ENCODE data around the gene UBA52.

The UBA52 gene

DNA sequence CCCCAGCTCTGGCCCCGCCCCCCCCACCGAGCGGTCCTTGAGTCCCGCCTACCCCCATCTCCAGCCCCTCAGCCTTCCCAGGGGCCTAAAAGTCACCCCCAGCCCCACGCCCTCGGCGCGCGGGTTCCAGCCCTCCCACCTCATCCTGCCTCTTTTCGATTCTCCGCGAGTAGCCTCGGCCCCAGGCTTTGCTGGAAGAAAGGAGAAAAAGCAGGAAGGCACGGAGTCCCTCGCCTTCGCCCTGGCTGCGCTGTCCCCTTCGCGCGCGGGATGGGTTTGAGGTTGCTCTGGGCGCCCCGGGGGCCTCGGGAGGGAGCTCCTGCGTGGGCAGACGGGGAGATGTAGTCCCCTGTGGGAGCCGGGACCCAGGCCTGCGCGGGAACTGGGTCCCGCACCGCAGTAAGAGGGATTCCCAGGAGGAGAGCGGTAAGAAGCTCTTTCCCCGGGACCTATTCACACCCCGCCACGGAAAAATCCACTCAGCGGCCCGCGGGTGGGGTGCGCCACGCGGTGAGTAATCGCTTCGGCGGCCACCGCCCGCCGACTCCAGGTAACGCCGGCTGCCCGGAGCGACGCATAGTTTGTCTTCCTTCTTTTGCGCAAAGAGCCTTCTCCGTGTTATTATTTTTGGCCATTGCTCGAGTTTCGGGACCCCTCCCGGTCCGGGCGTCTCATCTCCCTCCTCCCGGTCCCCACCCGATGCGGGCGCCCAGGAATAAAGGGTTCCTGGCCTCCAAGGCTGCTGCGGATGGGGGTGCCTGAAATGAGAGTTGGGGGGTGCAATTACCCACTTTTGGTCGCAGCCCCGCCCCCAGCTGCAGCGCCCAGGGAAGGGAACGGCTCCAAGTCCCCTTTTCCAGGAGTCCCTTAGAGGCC is 35.8 kb downstream of the UBA52 start:
- H4K8ac ChIP-seq (ENCODE audit: low read depth, low read length): no peak overlapping the region
- H3K4me1 ChIP-seq (ENCODE audit: control insufficient read depth, low read depth, low read length): peaks cover 9% of the 10 kb centered on the region
- WGBS (ENCODE audit: extremely low coverage, insufficient coverage, low lambda C conversion rate): no CpG with 5 or more reads among the region's 68 CpGs
- no peak overlapping the region for H2AK5ac ChIP-seq (ENCODE audit: low read length)
- H3K4ac ChIP-seq (ENCODE audit: low read depth, low read length): no peak overlapping the region
- no peak overlapping the region for H3K4me3 ChIP-seq (ENCODE audit: low read length)
- DNase-seq: no peak
- H3K27me3 ChIP-seq (ENCODE audit: insufficient read depth, low read length, poor library complexity): peaks cover 49% of the 10 kb centered on the region
- H2BK120ac ChIP-seq (ENCODE audit: low read depth, low read length): no peak overlapping the region
- no peaks in the 10 kb centered on the region for H3K79me1 ChIP-seq (ENCODE audit: low read length)
- no peak overlapping the region for H3K18ac ChIP-seq (ENCODE audit: low read length)
- no peak overlapping the region for H4K5ac ChIP-seq (ENCODE audit: low read length)
- H2BK15ac ChIP-seq (replicated peaks; ENCODE audit: low read depth): no peak overlapping the region
- H3K27ac ChIP-seq (ENCODE audit: low read depth, low read length): no peak overlapping the region
- no peaks in the 10 kb centered on the region for H3K36me3 ChIP-seq (ENCODE audit: control insufficient read depth, insufficient read depth, low read length)
- peak overlapping the region; percentile 80 for H3K56ac ChIP-seq (ENCODE audit: low read length)
- no peaks in the 10 kb centered on the region for H3K79me2 ChIP-seq (ENCODE audit: control insufficient read depth, insufficient read depth, low read length)
- no peak overlapping the region for H3K23ac ChIP-seq (ENCODE audit: low read length)
- peak overlapping the region; percentile 54 for H3K9ac ChIP-seq (ENCODE audit: low read length)
- no peak overlapping the region for H2BK5ac ChIP-seq (ENCODE audit: low read length)
- H3K4me2 ChIP-seq (ENCODE audit: low read length): peak overlapping the region; percentile 44

DNA sequence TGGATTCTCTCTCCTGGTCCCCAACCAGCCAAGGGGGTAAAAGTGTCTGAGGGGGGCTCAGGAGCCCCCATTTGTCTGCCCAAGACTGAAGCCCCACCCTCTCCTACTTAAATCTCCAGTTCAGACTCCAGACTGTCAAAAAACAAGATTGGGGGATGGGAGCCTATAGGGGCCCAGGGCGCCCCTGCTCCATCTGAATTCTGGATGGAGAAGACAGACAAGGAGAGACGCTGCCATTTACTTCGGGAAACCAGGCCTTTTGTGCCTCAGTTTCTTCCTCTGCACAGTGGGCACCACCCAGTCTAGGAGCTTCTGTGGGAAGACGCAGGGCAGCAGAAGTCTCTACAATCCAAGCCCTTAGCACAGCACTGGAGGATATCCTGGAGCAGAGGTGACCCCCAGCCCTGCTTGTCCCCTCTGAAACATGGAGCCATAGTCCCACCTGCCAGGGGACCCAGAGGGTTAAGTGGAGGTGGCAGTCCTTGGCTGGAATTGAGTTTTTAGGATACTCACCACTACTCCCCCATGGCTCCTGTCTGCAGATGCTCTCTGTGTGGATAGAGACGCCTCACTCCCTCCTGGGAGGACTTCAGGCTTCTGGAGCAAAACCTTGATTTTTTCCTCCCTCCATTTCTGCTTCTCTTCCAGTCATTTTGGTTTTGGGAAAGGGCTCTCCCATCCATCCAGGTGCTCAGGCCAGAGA is 36.6 kb downstream of the UBA52 start:
- Histone ChIP-seq H3K18ac (ENCODE audit: low read length) (no peak overlapping the region), H3K9ac (ENCODE audit: low read length) (no peak overlapping the region), H3K4me2 (ENCODE audit: low read length) (no peak overlapping the region), H3K56ac (ENCODE audit: low read length) (no peak overlapping the region), H3K27ac (ENCODE audit: low read depth, low read length) (no peak overlapping the region), H3K36me3 (ENCODE audit: control insufficient read depth, insufficient read depth, low read length) (no peaks in the 10 kb centered on the region), H3K79me2 (ENCODE audit: control insufficient read depth, insufficient read depth, low read length) (no peaks in the 10 kb centered on the region), H4K8ac (ENCODE audit: low read depth, low read length) (no peak overlapping the region), H2AK5ac (ENCODE audit: low read length) (peak overlapping the region; percentile 65), H3K4ac (ENCODE audit: low read depth, low read length) (no peak overlapping the region), H3K27me3 (ENCODE audit: insufficient read depth, low read length, poor library complexity) (peaks cover 57% of the 10 kb centered on the region), H3K79me1 (ENCODE audit: low read length) (no peaks in the 10 kb centered on the region), H2BK120ac (ENCODE audit: low read depth, low read length) (no peak overlapping the region), H3K23ac (ENCODE audit: low read length) (peak overlapping the region; percentile 66), H2BK5ac (ENCODE audit: low read length) (no peak overlapping the region), H3K4me1 (ENCODE audit: control insufficient read depth, low read depth, low read length) (peaks cover 9% of the 10 kb centered on the region), H4K5ac (ENCODE audit: low read length) (no peak overlapping the region), H2BK15ac (replicated peaks; ENCODE audit: low read depth) (no peak overlapping the region), H3K4me3 (ENCODE audit: low read length) (no peak overlapping the region)
- WGBS (ENCODE audit: extremely low coverage, insufficient coverage, low lambda C conversion rate): no CpG with 5 or more reads among the region's 5 CpGs
- no peak for DNase-seq

GRCh38 chr19:18608805-18609716 is 37.4 kb downstream of the UBA52 start:
- no peak for DNase-seq
- Histone ChIP-seq H3K27ac (ENCODE audit: low read depth, low read length) (no peak overlapping the region), H3K36me3 (ENCODE audit: control insufficient read depth, insufficient read depth, low read length) (no peaks in the 10 kb centered on the region), H3K18ac (ENCODE audit: low read length) (no peak overlapping the region), H4K5ac (ENCODE audit: low read length) (no peak overlapping the region), H3K27me3 (ENCODE audit: insufficient read depth, low read length, poor library complexity) (peaks cover 59% of the 10 kb centered on the region), H4K8ac (ENCODE audit: low read depth, low read length) (no peak overlapping the region), H3K23ac (ENCODE audit: low read length) (no peak overlapping the region), H2BK15ac (replicated peaks; ENCODE audit: low read depth) (no peak overlapping the region), H3K79me1 (ENCODE audit: low read length) (no peaks in the 10 kb centered on the region), H2BK120ac (ENCODE audit: low read depth, low read length) (no peak overlapping the region), H3K79me2 (ENCODE audit: control insufficient read depth, insufficient read depth, low read length) (no peaks in the 10 kb centered on the region), H2AK5ac (ENCODE audit: low read length) (peak overlapping the region; percentile 65), H3K4me3 (ENCODE audit: low read length) (no peak overlapping the region), H3K4ac (ENCODE audit: low read depth, low read length) (no peak overlapping the region), H3K9ac (ENCODE audit: low read length) (no peak overlapping the region), H2BK5ac (ENCODE audit: low read length) (no peak overlapping the region), H3K56ac (ENCODE audit: low read length) (no peak overlapping the region), H3K4me1 (ENCODE audit: control insufficient read depth, low read depth, low read length) (peaks cover 9% of the 10 kb centered on the region), H3K4me2 (ENCODE audit: low read length) (no peak overlapping the region)
- no CpG with 5 or more reads among the region's 9 CpGs for WGBS (ENCODE audit: extremely low coverage, insufficient coverage, low lambda C conversion rate)

GRCh38 chr19:18609717-18610051 is 38.0 kb downstream of the UBA52 start:
- Histone ChIP-seq H3K4me1 (ENCODE audit: control insufficient read depth, low read depth, low read length) (peaks cover 9% of the 10 kb centered on the region), H3K27me3 (ENCODE audit: insufficient read depth, low read length, poor library complexity) (peaks cover 61% of the 10 kb centered on the region)
- no CpG with 5 or more reads among the region's 2 CpGs for WGBS (ENCODE audit: extremely low coverage, insufficient coverage, low lambda C conversion rate)

DNA sequence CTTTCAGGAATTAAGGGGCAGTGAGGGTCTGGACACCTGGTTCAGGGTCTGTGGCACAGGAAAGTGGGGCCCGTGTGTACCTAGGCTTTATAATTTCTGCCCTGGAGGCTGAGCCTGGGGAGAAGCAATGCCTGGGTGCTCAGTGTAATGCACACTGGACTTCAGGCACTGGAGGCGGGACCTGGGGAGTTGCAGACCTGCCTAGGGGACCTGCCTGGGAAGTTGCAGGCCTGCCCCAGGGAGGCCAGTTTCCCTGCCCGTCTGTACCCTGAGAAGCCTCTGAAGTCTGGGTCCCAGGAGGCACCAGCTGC is 38.5 kb downstream of the UBA52 start:
- Histone ChIP-seq H3K56ac (ENCODE audit: low read length) (peak overlapping the region; percentile 76), H3K9ac (ENCODE audit: low read length) (peak overlapping the region; percentile 26), H3K79me2 (ENCODE audit: control insufficient read depth, insufficient read depth, low read length) (no peaks in the 10 kb centered on the region), H3K4me1 (ENCODE audit: control insufficient read depth, low read depth, low read length) (peaks cover 9% of the 10 kb centered on the region), H3K79me1 (ENCODE audit: low read length) (no peaks in the 10 kb centered on the region), H4K8ac (ENCODE audit: low read depth, low read length) (no peak overlapping the region), H2AK5ac (ENCODE audit: low read length) (peak overlapping the region; percentile 58), H3K36me3 (ENCODE audit: control insufficient read depth, insufficient read depth, low read length) (no peaks in the 10 kb centered on the region), H4K5ac (ENCODE audit: low read length) (no peak overlapping the region), H3K4me3 (ENCODE audit: low read length) (no peak overlapping the region), H2BK15ac (replicated peaks; ENCODE audit: low read depth) (no peak overlapping the region), H3K27me3 (ENCODE audit: insufficient read depth, low read length, poor library complexity) (peaks cover 58% of the 10 kb centered on the region), H3K23ac (ENCODE audit: low read length) (peak overlapping the region; percentile 66), H3K4me2 (ENCODE audit: low read length) (peak overlapping the region; percentile 15), H3K4ac (ENCODE audit: low read depth, low read length) (no peak overlapping the region), H2BK5ac (ENCODE audit: low read length) (no peak overlapping the region), H3K18ac (ENCODE audit: low read length) (peak overlapping the region; percentile 8), H2BK120ac (ENCODE audit: low read depth, low read length) (no peak overlapping the region), H3K27ac (ENCODE audit: low read depth, low read length) (no peak overlapping the region)
- no peak for DNase-seq
- no CpG with 5 or more reads among the region's 3 CpGs for WGBS (ENCODE audit: extremely low coverage, insufficient coverage, low lambda C conversion rate)

More at GRCh38 chr19:18609717-18610051, 38.0 kb downstream of the UBA52 start:
- Histone ChIP-seq H3K79me2 (ENCODE audit: control insufficient read depth, insufficient read depth, low read length) (no peaks in the 10 kb centered on the region), H4K5ac (ENCODE audit: low read length) (no peak overlapping the region), H2BK120ac (ENCODE audit: low read depth, low read length) (no peak overlapping the region), H3K56ac (ENCODE audit: low read length) (no peak overlapping the region), H3K9ac (ENCODE audit: low read length) (no peak overlapping the region), H3K27ac (ENCODE audit: low read depth, low read length) (no peak overlapping the region), H3K4me2 (ENCODE audit: low read length) (no peak overlapping the region), H3K23ac (ENCODE audit: low read length) (no peak overlapping the region), H2BK15ac (replicated peaks; ENCODE audit: low read depth) (no peak overlapping the region), H4K8ac (ENCODE audit: low read depth, low read length) (no peak overlapping the region), H3K4me3 (ENCODE audit: low read length) (no peak overlapping the region), H2BK5ac (ENCODE audit: low read length) (no peak overlapping the region), H2AK5ac (ENCODE audit: low read length) (no peak overlapping the region), H3K18ac (ENCODE audit: low read length) (no peak overlapping the region), H3K79me1 (ENCODE audit: low read length) (no peaks in the 10 kb centered on the region), H3K4ac (ENCODE audit: low read depth, low read length) (no peak overlapping the region), H3K36me3 (ENCODE audit: control insufficient read depth, insufficient read depth, low read length) (no peaks in the 10 kb centered on the region)
- no peak for DNase-seq

Measured in mesendoderm (in vitro differentiated cells).